Smooth muscle cell (in vitro differentiated cells): ENCODE measurements around the gene GNG12. TPM values are rescaled to one million over a fixed set of nuclear protein-coding genes. Genes with fewer than 3 reads are reported as not detected.
"Not testable (repeated sequence)": the region's sequence is repeated elsewhere in the genome, so short reads cannot be mapped to it uniquely, and the experiment has no call there.

Experiments used
- DNase-seq: peaks from one replicate; lab custom pipeline; 2025; ENCODE audit not compliant: unreplicated experiment; lab: John Stamatoyannopoulos, UW
- H2AFZ ChIP-seq: fragments of 200-600 bp; sonication (generic); 2 replicates; pipeline ENCODE4 v1.6.0; 2016; ENCODE audit warnings: antibody characterized with exemption, low read depth, mild to moderate bottlenecking
- H3F3A ChIP-seq: fragments of 200-600 bp; sonication (generic); 2 replicates; pipeline ENCODE4 v1.6.0; 2017; ENCODE audit warnings: antibody characterized with exemption, low read depth
- H3K27ac ChIP-seq: fragments of 200-600 bp; sonication (generic); 2 replicates; pipeline ENCODE4 v1.5.1; 2016; ENCODE audit warnings: low read depth, mild to moderate bottlenecking
- H3K27me3 ChIP-seq: fragments of 200-600 bp; sonication (generic); 2 replicates; pipeline ENCODE4 v1.6.1; 2016; ENCODE audit warnings: low read depth, mild to moderate bottlenecking
- H3K36me3 ChIP-seq: fragments of 200-600 bp; sonication (generic); 2 replicates; pipeline ENCODE4 v1.5.1; 2016; ENCODE audit warnings: low read depth
- H3K4me1 ChIP-seq: fragments of 200-600 bp; sonication (generic); 2 replicates; pipeline ENCODE4 v1.5.1; 2016; ENCODE audit warnings: low read depth
- H3K4me2 ChIP-seq: fragments of 200-600 bp; sonication (generic); 2 replicates; pipeline ENCODE4 v1.6.0; 2016; ENCODE audit warnings: mild to moderate bottlenecking
- H3K4me3 ChIP-seq: fragments of 200-600 bp; sonication (generic); 2 replicates; pipeline ENCODE4 v1.5.1; 2016; ENCODE audit warnings: mild to moderate bottlenecking
- H3K79me2 ChIP-seq: fragments of 200-600 bp; sonication (generic); 2 replicates; pipeline ENCODE4 v1.6.0; 2016; ENCODE audit warnings: low read depth, mild to moderate bottlenecking
- H3K9ac ChIP-seq: fragments of 200-600 bp; sonication (generic); 2 replicates; pipeline ENCODE4 v1.6.0; 2016; ENCODE audit warnings: low read depth
- H3K9me3 ChIP-seq: fragments of 200-600 bp; sonication (generic); replicated peaks from 2 replicates; pipeline ENCODE4 v1.5.1; 2016; ENCODE audit warnings: low read depth
- H4K20me1 ChIP-seq: fragments of 200-600 bp; sonication (generic); 2 replicates; pipeline ENCODE4 v1.6.0; 2016; ENCODE audit warnings: low read depth
- WGBS: methylation state at CpG from one replicate; pipeline ENCODE4 v1.1.7; 2016; ENCODE audit warnings: low lambda C conversion rate; 5-methylcytosine and 5-hydroxymethylcytosine counted together
- polyA plus RNA-seq: library from polyadenylated mRNA; unstranded; fragments of >200 nt; fragmentation: Nextera tagmentation; extraction: Ambion mirVana; gene quantifications from 2 replicates; pipeline ENCODE4 v1.2.1, GENCODE V29; 2016
- total RNA-seq: library from RNA; depleted of rRNA; stranded (reverse); fragments of >200 nt; gene quantifications from 2 replicates; pipeline ENCODE4 v1.2.3, GENCODE V29; 2014
- TF ChIP-seq, protein P1 (sequence below): fragments of 200-600 bp; sonication (generic); IDR thresholded peaks from 2 replicates; pipeline ENCODE4 v1.5.1; 2017; ENCODE audit warnings: borderline replicate concordance, mild to moderate bottlenecking, antibody characterized with exemption; ENCODE audit not compliant: insufficient read depth, poor library complexity, severe bottlenecking

Gene GNG12
- total and polyA plus RNA-seq, 2 experiments from 2014 or later = 54.6 to 86.6 TPM

DNA sequence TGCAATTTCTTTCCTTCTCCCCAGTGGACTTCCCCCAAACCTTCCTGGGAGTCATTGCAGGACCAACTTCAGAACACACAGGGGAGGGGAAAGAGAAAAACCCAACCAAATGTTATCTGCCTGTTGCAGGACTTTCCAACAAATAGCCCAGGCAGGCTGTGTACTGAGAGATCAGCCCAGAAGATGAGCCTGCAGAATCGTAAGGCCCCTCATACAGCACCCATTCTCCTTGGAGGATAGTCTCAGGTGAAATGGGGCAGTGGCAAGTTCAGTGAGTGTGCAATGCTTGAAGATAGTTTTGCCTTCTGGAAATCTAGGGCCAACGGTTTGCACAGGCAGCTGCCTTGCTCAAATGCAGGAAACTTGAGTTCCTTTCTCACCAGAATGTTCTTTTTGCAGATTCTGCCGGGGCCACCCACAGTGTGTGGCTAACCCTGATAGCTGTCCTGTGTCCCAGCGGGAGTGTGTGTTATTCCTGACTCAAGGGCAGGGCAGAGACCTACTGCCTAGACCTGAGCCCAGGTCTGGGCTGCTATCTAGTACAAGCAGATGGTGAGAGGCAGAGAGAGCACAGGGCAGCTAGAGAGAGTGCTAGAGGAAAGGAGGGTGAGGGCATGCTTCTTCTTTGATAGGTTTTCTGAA, 99.5 kb downstream of the GNG12 start:
- H3K79me2 ChIP-seq = no peaks in the 10 kb centered on the region
- TF ChIP-seq, protein P1, sequence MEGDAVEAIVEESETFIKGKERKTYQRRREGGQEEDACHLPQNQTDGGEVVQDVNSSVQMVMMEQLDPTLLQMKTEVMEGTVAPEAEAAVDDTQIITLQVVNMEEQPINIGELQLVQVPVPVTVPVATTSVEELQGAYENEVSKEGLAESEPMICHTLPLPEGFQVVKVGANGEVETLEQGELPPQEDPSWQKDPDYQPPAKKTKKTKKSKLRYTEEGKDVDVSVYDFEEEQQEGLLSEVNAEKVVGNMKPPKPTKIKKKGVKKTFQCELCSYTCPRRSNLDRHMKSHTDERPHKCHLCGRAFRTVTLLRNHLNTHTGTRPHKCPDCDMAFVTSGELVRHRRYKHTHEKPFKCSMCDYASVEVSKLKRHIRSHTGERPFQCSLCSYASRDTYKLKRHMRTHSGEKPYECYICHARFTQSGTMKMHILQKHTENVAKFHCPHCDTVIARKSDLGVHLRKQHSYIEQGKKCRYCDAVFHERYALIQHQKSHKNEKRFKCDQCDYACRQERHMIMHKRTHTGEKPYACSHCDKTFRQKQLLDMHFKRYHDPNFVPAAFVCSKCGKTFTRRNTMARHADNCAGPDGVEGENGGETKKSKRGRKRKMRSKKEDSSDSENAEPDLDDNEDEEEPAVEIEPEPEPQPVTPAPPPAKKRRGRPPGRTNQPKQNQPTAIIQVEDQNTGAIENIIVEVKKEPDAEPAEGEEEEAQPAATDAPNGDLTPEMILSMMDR = no peak
- H3K27ac ChIP-seq = no peak overlapping the region
- H3K4me1 ChIP-seq = peaks cover 14% of the 10 kb centered on the region
- no peaks in the 10 kb centered on the region for H3K36me3 ChIP-seq
- no peak for DNase-seq
- no peak overlapping the region for H2AFZ ChIP-seq
- H3K9ac ChIP-seq = no peak overlapping the region
- H4K20me1 ChIP-seq = peaks cover 4% of the 10 kb centered on the region
- H3F3A ChIP-seq = peaks cover 9% of the 10 kb centered on the region
- no peak overlapping the region for H3K4me2 ChIP-seq
- WGBS = 65% methylated on average over 4 of the region's 4 CpGs
- no peaks in the 10 kb centered on the region for H3K9me3 ChIP-seq
- no peaks in the 10 kb centered on the region for H3K27me3 ChIP-seq
- H3K4me3 ChIP-seq = no peak overlapping the region

DNA sequence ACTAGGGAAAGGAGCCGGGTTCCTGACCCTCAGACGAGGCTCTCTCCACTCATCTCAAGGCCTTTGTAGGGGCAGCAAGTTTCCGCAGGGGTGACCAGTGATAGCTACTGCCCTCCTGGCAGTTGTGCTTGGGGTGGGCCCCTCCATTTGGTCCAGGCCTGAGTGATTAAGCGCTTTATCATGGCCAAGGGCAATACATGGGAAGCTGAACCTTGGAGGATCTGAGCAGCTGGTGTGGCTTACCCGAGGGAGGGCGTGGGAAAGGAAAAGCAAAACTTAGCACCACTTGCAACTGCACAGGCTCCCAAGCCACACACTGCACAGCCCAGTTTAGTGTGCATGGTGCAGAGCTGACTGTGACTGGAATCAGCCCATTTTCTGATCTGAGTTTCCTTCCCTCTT, 100.5 kb downstream of the GNG12 start:
- no peak for DNase-seq
- Histone ChIP-seq H3K27me3 (no peaks in the 10 kb centered on the region), H3K79me2 (no peaks in the 10 kb centered on the region), H2AFZ (no peak overlapping the region), H4K20me1 (peaks cover 4% of the 10 kb centered on the region), H3K4me1 (peaks cover 14% of the 10 kb centered on the region), H3F3A (peaks cover 9% of the 10 kb centered on the region), H3K4me3 (no peak overlapping the region), H3K27ac (no peak overlapping the region), H3K9me3 (no peaks in the 10 kb centered on the region), H3K9ac (no peak overlapping the region), H3K4me2 (no peak overlapping the region), H3K36me3 (no peaks in the 10 kb centered on the region)
- WGBS = 77% methylated on average over 6 of the region's 6 CpGs
- TF ChIP-seq, protein P1 = no peak

DNA sequence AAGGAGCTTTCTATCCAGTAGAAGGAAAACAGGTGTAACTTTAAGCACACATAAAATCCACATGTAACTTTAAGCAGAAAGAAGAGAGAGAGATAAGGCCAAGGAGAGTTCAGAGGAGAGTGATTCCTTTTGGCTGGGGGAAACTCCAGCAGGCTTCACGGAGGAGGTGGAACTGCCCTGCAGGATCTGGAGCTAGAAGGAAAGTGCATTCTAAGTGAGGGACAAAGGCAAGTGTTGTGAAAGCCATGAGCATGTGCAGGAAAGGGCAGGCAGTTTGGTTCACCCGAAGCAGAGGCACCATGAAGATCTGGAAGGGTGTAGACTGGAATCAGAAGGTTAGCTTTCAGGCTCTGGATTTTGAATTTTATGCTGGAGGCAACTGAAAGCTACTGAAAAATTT, 101.9 kb downstream of the GNG12 start:
- TF ChIP-seq, protein P1 = no peak

DNA sequence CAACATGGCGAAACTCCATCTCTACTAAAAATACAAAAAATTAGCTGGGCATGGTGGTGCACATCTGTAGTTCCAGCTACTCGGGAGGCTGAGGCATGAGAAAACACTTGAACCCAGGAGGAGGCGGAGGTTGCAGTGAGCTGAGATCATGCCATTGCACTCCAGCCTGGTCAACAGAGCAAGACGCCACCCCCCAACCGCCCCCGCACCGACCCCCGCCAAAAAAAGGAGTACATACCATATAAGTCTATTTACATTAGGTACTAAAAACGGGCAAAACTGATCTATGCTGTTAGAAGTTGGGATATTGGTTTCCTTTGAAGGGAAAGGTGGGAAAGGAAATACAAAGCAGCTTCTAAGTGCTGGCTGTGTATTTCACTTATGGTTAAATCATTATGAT, 103.0 kb downstream of the GNG12 start:
- H3K27ac ChIP-seq, H4K20me1 ChIP-seq, H3K9me3 ChIP-seq, H3K36me3 ChIP-seq, H3K4me1 ChIP-seq, H3K9ac ChIP-seq, H3K4me3 ChIP-seq, DNase-seq, H3K79me2 ChIP-seq, H3F3A ChIP-seq, H3K27me3 ChIP-seq, H2AFZ ChIP-seq, H3K4me2 ChIP-seq: not testable (repeated sequence)
- 95% methylated on average over 9 of the region's 9 CpGs for WGBS

More for the DNA sequence above, 101.9 kb downstream of the GNG12 start:
- WGBS = 80% methylated on average over 2 of the region's 2 CpGs
- Histone ChIP-seq H3K27me3 (no peaks in the 10 kb centered on the region), H2AFZ (no peak overlapping the region), H3F3A (peaks cover 1% of the 10 kb centered on the region), H3K4me3 (no peak overlapping the region), H3K4me1 (peaks cover 7% of the 10 kb centered on the region), H3K9ac (no peak overlapping the region), H3K27ac (no peak overlapping the region), H3K79me2 (no peaks in the 10 kb centered on the region), H4K20me1 (peaks cover 4% of the 10 kb centered on the region), H3K9me3 (no peaks in the 10 kb centered on the region), H3K36me3 (no peaks in the 10 kb centered on the region), H3K4me2 (no peak overlapping the region)
- no peak for DNase-seq
